NCI-H128 (cell line): ENCODE measurements around the gene RNF217.
"Not testable (repeated sequence)": the region's sequence is repeated elsewhere in the genome, so short reads cannot be mapped to it uniquely, and the experiment has no call there.

Experiments
- DNase-seq: peaks from one replicate; lab custom pipeline; 2025; ENCODE audit not compliant: unreplicated experiment; lab: John Stamatoyannopoulos, UW

The RNF217 gene

DNA sequence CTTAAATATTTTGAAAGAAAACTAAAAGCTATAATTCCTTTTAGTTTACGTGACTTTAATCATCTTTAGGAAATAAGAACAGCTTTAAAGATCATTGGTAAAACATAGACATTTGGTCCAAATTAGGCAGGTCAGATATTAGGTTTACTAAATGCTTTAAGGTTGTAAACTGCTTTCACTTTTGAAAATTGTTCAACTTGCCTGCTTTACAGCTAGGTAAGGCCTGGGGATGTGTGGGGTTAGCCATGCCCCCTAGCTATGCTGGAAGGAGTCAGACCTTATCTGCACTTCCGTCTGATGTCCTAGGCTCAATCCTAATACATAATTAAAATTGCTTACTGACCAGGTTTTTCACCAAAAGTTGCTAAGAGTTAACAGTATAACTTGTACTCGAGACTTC, 160.8 kb downstream of the RNF217 start:
- no peak for DNase-seq

DNA sequence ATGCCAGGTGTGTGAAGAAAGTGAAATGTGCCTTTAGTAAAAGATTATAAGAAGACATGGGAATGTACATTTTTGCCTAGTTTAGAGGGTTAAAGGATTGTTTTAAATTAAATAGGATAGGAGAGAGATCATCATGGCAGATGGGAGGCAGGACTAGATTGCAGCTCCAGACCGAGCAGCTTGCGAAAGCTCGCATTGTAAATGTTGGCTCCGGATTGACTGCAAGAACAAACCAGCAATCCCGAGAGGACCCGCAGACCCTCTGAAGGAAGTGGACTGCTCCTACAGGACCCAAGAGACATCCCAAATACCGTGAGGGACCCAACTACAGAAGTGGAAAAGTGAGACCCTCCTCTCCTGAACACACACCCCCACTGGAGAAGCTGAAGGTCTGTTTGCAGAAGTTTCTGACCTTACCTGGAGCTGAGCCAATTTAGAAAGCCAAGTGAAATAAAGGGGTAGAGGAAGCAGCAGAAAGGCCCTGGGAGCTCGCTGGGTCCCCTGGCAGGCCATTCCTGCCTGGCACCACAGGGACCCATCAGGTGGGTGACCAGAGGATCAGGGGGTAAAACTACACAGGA, 161.3 kb downstream of the RNF217 start:
- DNase-seq = no peak

DNA sequence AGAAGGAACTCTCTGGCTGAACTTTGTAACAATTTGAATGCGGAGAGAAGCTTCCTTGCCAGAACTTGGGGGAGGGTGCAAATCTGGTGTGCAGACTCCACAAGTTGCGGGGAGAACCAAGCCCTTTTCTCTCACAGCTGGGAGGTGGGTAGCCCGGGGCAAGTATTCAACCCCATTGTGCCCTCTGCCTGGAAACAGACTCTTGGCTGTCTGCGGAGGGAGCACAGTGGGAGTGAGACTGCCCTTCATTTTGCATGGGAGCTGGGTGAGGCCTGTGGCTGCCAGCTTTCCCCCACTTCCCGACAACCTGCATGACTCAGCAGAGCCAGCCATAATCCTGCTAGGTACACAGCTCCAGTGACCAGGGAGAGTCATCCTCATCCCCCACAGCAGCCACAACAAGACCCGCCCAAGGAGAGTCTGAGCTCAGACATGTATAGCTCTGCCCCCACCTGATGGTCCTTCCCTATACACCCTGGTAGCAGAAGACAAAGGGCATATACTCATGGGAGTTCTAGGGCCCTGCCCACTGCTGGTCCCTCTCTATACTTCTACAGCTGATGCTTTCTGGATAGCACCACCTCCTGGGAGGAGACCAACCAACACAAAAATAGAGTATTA, 161.9 kb downstream of the RNF217 start:
- DNase-seq = no peak

DNA sequence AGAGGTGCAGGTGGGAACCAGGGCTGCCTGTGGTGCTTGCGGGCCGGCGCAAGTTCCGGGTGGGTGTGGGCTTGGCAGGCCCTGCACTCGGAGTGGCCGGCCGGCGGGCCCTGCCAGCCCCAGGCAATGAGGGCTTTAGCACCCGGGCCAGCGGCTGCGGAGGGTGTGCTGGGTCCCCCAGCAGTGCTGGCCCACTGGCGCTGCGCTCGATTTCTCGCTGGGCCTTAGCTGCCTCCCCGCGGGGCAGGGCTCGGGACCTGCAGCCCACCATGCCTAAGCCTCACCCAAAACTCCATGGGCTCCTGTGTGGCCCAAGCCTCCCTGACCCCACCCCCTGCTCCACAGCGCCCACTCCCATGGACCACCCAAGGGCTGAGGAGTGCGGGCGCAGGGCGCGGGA, 163.6 kb downstream of the RNF217 start:
- not testable (repeated sequence) for DNase-seq

DNA sequence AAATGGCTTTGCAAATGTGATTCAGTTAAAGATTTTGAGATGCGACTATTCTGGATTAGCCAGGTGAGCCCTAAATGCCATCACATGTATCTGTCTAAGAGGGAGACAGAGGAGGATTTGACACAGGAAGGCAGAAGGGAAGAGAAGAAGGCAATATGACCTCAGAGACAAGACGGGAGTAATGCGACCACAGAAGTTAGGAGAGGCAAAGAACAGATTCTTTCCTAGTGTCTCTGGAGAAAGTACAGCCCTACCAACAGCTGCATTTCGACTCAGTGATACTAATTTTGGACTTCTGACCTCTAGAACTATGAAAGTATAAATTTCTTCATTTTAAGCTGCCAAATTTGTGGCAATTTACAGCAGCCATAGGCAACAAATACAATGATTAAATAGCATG, 167.1 kb downstream of the RNF217 start:
- no peak for DNase-seq

DNA sequence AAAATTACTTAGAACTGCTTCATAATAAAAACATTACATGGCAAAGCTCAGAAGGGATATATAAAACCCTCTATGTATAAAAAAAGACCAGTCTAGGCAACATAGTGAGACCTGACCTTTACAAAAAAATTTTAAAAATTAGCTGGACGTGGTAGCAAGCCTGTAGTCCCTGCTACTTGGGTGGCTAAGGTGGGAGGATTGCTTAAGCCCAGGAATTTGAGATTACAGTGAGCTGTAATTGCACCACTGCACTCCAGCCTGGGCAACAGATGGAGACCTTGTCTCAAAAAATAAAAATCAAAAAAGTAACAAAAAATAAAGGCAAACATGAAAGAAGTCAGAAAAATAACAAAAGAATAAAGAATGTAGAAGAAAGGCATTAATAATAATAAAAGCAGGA, 169.8 kb downstream of the RNF217 start:
- DNase-seq = no peak

DNA sequence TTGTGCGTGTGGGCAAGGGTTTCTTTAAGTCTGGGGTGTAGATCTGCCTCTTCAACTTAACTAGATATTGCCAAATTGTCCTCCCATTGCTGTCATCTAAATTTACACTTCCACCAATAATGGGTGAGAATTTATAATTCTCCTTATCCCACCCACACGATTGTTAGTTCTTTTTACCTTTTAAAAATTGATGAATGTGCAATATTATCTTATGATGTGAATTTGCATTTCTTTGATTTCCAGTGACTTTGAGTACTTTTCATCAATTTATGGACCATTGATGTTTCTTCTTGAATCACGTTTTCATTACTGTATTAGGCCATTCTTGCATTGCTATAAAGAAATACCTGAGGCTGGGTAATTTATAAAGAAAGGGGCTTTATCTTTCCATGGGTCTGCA, 174.1 kb downstream of the RNF217 start:
- no peak for DNase-seq

DNA sequence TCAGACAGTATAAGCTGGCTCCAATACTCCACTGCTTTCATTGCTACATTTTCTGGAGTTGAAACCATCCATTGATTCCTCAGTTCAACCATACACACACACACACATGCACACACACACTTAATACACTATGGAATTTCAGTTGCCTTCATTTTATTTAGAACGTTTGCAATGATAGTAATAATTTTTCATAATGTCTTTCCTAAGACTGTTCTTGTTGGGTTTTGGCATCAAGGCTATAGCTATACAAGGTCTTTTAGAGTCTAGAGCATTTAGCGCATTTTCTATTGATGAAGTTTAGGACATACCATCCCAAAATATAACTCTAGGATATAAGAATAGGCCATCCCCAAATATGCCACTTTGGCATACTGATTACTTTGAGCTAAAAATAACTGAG, 175.8 kb downstream of the RNF217 start:
- no peak for DNase-seq

DNA sequence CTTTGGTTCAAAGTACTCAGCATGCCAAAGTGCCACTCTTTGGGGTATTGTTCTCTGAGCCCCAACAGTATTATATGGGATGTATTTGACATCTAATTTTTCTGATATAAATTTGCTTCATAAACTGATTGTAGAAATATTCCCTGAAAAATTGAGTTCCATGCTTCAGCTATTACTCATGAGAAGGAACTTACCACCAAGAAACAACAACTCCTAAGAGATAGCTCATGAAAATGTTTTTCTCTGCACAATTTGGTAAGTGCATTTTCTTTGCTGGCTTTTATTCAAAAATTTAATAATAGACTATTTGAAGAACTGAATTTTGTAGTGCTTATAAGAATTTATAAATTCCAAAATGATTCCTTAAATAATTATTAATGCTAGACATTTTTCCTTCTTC, 178.6 kb downstream of the RNF217 start:
- DNase-seq = no peak
